Fibroblast of the conjunctiva (primary cell): ENCODE measurements around the gene DOCK2.
A peak's percentile ranks its signal among the peaks of the same experiment; 100 is the strongest.
"Not testable (repeated sequence)": the region's sequence is repeated elsewhere in the genome, so short reads cannot be mapped to it uniquely, and the experiment has no call there.

Experiments used
- DNase-seq: peaks from one replicate; pipeline ENCODE4 v3.0.0-alpha.2; 2010; ENCODE audit warnings: low read depth

Gene DOCK2

DNA sequence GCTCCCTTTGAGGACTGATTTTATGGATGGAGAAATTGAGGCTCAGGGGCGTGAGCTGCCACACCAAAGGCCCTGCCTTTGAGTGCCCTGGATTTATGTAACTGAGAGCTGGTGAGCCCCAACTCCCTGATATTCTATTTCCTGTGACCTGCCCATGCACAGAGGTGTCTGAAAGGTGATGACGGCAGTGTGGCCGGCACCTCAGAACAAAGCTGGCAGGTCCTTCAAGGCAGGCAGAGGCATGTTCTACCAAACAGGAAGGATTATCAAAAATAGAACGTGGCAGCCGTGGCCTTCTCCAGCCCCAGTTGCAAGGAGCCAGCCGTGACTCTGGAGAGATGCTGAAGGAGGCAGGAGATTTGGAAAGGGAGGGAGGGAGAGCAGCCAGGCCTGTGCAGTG is 307.0 kb downstream of the DOCK2 start:
- DNase-seq = no peak

GRCh38 chr5:169944922-169945680 is 308.0 kb downstream of the DOCK2 start:
- no peak for DNase-seq

- DNase-seq = peak; percentile 81
Observed at GRCh38 chr5:169945831-169946261, 308.8 kb downstream of the DOCK2 start.

- DNase-seq = no peak
Observed at GRCh38 chr5:169946743-169947295, 309.7 kb downstream of the DOCK2 start.

DNA sequence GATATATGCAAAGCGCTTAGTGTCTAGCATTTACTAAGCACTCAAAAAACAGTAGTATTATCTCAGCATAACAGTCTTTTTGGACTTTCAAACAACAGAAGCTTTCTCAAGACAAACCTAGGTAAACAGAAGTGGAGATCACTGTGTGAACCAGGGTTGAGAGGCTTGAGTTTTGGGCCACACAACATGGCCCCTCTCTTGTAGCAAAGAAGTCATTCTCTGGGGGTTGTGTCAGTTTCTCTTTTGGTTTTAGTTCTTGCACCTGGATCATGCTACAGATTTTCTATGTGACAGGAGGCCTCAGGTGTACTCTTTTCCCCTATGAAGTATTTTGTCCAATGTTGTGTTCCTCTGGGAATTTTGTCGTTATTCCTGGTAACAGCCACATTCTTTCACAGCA is 313.3 kb downstream of the DOCK2 start:
- DNase-seq = no peak

DNA sequence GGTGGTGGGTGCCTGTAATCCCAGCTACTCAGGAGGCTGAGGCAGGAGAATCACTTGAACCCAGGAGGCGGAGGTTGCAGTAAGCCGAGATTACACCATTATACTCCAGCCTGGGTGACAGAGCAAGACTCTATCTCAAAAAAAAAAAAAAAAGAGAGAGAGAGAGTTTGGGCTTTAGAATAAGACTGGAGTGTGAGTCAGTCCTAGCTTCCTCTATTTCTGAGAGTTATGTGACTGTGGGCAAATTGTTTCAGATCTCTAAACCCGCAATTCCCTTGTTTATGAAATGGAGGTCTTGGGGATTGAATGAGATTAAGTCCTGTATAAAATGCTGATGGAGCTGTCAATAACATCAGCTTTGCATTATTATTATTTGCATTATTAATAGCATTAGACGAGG is 316.1 kb downstream of the DOCK2 start:
- not testable (repeated sequence) for DNase-seq

GRCh38 chr5:169954786-169955185 is 317.7 kb downstream of the DOCK2 start:
- DNase-seq = no peak

DNA sequence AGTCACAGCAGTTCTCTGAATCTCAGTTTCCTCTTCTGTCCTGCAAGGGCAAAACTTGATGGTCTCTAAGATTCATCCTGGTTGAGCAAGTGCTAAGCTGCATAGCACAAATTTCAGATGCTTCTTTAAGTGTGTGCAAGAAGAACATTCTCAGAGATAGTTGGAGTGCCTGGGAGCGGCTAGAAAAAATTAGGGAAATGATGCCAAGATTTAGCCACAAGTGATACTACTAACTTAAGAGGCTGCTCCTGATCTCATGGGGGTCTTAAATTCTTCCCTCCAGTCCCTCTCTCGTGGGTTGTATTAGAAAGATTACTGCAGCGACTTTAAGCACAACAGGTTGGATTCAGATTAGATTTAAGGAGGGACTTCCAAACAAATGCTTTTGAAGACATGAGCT is 319.1 kb downstream of the DOCK2 start:
- no peak for DNase-seq

GRCh38 chr5:169956756-169957155 is 319.7 kb downstream of the DOCK2 start:
- DNase-seq = no peak

GRCh38 chr5:169958278-169958677 is 321.2 kb downstream of the DOCK2 start:
- no peak for DNase-seq

- DNase-seq = no peak
Observed at GRCh38 chr5:169960659-169961058, 323.6 kb downstream of the DOCK2 start.

DNA sequence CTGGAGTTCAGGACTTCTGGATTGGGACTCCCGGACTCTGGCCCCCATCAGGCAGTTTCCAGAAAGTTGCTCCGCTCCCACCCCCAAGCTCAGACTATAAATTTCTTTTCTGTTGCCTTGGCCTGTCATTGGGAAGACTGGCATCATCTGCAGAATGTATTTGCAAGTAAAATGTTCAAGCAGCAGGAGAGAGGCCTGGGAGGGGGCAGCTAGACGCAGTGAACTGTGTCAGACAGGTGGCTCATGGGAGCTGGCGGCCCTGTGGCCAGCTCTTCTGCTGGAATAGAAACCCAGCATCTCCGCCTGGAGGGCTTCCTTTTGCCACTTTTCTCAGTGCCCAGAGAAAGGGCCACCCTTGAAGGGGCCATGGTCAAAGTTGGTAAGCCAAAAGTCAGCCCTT is 327.2 kb downstream of the DOCK2 start:
- no peak for DNase-seq

- DNase-seq = no peak
Observed at GRCh38 chr5:169970339-169970738, 333.3 kb downstream of the DOCK2 start.

DNA sequence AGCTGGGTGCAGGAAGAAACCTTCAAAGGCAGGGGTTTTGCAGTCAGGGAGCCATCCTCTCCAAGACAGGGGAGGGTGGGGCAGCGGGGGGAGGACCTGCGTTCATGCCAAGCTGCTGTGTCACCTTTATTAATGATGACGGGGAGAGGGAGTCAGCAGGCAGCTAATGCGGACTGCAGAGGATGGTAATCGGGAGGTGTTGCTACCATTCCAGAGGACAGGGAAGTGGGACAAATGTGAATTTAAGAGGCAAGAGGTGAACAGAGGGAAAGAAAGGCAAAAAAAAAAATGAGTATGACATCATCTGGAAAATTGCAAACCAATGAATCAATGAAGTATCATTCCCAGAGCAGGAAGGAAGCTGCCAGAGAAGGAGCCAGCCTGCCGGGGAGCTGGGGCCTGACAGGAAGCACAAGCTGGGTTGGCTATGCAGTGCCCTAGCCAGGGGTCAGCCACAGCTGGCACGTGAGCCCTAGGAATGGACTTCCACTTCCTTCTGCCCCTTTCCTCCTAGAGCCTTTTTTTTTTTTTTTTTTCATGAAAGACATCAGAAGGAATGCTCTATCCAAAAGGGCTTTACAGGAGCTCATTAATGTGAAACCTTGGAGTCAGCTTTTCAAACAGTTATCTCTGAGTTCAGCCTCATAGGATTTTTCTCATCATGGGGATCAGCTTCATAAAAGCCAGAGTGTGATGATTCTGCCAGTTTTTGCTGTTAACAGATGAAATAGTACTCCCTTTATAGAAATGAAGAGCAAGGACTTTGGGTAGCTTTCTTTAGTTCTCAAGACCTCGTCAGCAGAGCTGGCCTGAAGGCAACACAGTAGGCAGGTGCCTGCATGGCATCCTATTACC is 334.1 kb downstream of the DOCK2 start:
- peak; percentile 34 for DNase-seq

DNA sequence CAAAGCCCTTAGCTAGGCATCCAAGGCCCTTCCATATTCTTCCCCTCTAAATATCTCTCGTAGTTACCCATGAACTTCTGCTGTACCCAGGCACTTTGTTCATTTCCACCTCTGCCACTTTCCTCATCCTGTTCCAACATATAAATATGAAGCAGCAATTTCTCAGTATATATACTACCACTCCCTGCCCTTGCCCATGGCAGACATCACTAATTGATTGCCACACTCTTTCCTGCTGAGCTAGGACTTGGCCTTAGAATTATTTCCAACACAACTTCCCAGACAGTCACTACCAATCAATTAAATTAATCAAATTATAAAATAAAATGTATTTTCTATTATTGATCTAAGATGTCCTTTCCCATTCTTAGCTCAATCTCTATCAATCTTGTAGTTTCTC is 334.7 kb downstream of the DOCK2 start:
- no peak for DNase-seq

- DNase-seq = no peak
Observed at GRCh38 chr5:169973056-169973455, 336.0 kb downstream of the DOCK2 start.

- DNase-seq = no peak
Observed at GRCh38 chr5:169974121-169974770, 337.2 kb downstream of the DOCK2 start.

GRCh38 chr5:169978714-169979113 is 341.6 kb downstream of the DOCK2 start:
- no peak for DNase-seq

GRCh38 chr5:169979871-169980270 is 342.8 kb downstream of the DOCK2 start:
- DNase-seq = no peak

GRCh38 chr5:169980418-169981053 is 343.5 kb downstream of the DOCK2 start, which contains the start of gene INSYN2B:
Gene INSYN2B, minus strand, starts transcription at chr5:169980495. Its CDS starts 96,597 bp downstream, at chr5:169883898.
- peak; percentile 77 for DNase-seq

DNA sequence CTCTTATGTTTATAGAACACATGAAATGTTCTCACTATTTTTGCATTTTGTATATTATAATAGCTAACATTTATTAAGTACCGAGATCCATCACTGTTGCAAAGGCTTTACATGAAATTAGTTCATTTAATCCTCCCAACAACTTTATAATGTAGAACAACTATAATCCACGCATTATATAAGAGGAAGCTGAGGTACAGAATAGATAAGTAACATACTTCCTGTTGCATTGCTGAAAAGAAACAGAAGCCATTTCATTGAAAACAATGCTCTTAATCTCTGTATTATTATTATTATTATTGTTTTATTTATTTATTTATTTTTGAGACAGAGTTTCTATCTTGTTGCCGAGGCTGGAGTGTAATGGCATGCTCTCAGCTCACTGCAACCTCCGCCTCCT is 351.1 kb downstream of the DOCK2 start:
- DNase-seq = no peak

- DNase-seq = no peak
Observed at GRCh38 chr5:169988947-169989346, 351.9 kb downstream of the DOCK2 start.
